ENCODE results near the gene GCNT1. TPM values are rescaled to one million over a fixed set of nuclear protein-coding genes. Genes with fewer than 3 reads are reported as not detected.

Gene GCNT1
- total RNA-seq, 1 experiment from 2014 or later: 15.3 TPM

- Histone ChIP-seq H3K4me1 (replicated peaks; ENCODE audit: insufficient read depth) (peaks cover 19% of the 10 kb centered on the region), H3K36me3 (ENCODE audit: low read depth) (no peaks in the 10 kb centered on the region), H3K79me2 (ENCODE audit: low read depth) (no peaks in the 10 kb centered on the region), H3K4me3 (no peak overlapping the region), H3K4me2 (no peak overlapping the region), H3K9me2 (ENCODE audit: insufficient read depth) (no peaks in the 10 kb centered on the region), H4K20me1 (ENCODE audit: insufficient read depth) (no peaks in the 10 kb centered on the region), H2AFZ (no peak overlapping the region), H3K9me3 (ENCODE audit: insufficient read depth, low read depth) (no peaks in the 10 kb centered on the region), H3F3A (ENCODE audit: insufficient read depth, low read depth) (no peaks in the 10 kb centered on the region), H3K27ac (no peak overlapping the region), H3K27me3 (ENCODE audit: insufficient read depth, low read depth) (no peaks in the 10 kb centered on the region)
- intact Hi-C loops (cut with micrococcal nuclease; ENCODE audit: unreplicated experiment): no loop called here
- TF ChIP-seq CTCF (conservative IDR thresholded peaks at IDR 0.05) (no peak), EZH2 (IDR thresholded peaks at IDR 0.05; ENCODE audit: low read depth) (no peak)
- ChIA-PET POLR2A (ENCODE audit: unreplicated experiment) (no interaction called here), CTCF (no interaction called here)
- no peak for DNase-seq
- no TSS peak for BruUV-seq (replicated peaks)
Measured at GRCh38 chr9:76534026-76534425, 75.0 kb downstream of the GCNT1 start.

- Histone ChIP-seq H4K20me1 (ENCODE audit: insufficient read depth) (no peaks in the 10 kb centered on the region), H2AFZ (no peak overlapping the region), H3K4me2 (no peak overlapping the region), H3F3A (ENCODE audit: insufficient read depth, low read depth) (no peaks in the 10 kb centered on the region), H3K9me2 (ENCODE audit: insufficient read depth) (no peaks in the 10 kb centered on the region), H3K4me3 (no peak overlapping the region), H3K79me2 (ENCODE audit: low read depth) (no peaks in the 10 kb centered on the region), H3K9me3 (ENCODE audit: insufficient read depth, low read depth) (no peaks in the 10 kb centered on the region), H3K36me3 (ENCODE audit: low read depth) (no peaks in the 10 kb centered on the region), H3K27ac (no peak overlapping the region), H3K27me3 (ENCODE audit: insufficient read depth, low read depth) (no peaks in the 10 kb centered on the region), H3K4me1 (replicated peaks; ENCODE audit: insufficient read depth) (peaks cover 9% of the 10 kb centered on the region)
- BruUV-seq (replicated peaks): no TSS peak
- POLR2A ChIA-PET (ENCODE audit: unreplicated experiment): no interaction called here
- TF ChIP-seq CTCF (conservative IDR thresholded peaks at IDR 0.05) (no peak), EZH2 (IDR thresholded peaks at IDR 0.05; ENCODE audit: low read depth) (no peak)
- intact Hi-C loops (cut with micrococcal nuclease; ENCODE audit: unreplicated experiment): no loop called here
- DNase-seq: no peak
- CTCF ChIA-PET: no interaction called here
Measured at GRCh38 chr9:76537150-76537646, 78.2 kb downstream of the GCNT1 start.

GRCh38 chr9:76539180-76539579 lies 80.2 kb downstream of the GCNT1 start:
- Histone ChIP-seq H3K4me3 (no peak overlapping the region), H2AFZ (no peak overlapping the region), H3K9me2 (ENCODE audit: insufficient read depth) (no peaks in the 10 kb centered on the region), H3K79me2 (ENCODE audit: low read depth) (no peaks in the 10 kb centered on the region), H4K20me1 (ENCODE audit: insufficient read depth) (no peaks in the 10 kb centered on the region), H3K27me3 (ENCODE audit: insufficient read depth, low read depth) (no peaks in the 10 kb centered on the region), H3K9me3 (ENCODE audit: insufficient read depth, low read depth) (no peaks in the 10 kb centered on the region), H3K4me1 (replicated peaks; ENCODE audit: insufficient read depth) (peaks cover 9% of the 10 kb centered on the region; the same call in 1 of the 2 replicates), H3K27ac (no peak overlapping the region), H3K36me3 (ENCODE audit: low read depth) (no peaks in the 10 kb centered on the region), H3F3A (ENCODE audit: insufficient read depth, low read depth) (no peaks in the 10 kb centered on the region), H3K4me2 (no peak overlapping the region)
- intact Hi-C loops (cut with micrococcal nuclease; ENCODE audit: unreplicated experiment): no loop called here
- DNase-seq: no peak
- no peak for TF ChIP-seq EZH2 (IDR thresholded peaks at IDR 0.05; ENCODE audit: low read depth)
- POLR2A ChIA-PET (ENCODE audit: unreplicated experiment): interaction anchor here (0.6 kb wide), 1 partner anchor 29 kb away, joined by 4 read pairs; no protein-coding TSS in a partner anchor
- BruUV-seq (replicated peaks): no TSS peak
- CTCF ChIA-PET: no interaction called here

GRCh38 chr9:76542360-76542759 lies 83.4 kb downstream of the GCNT1 start:
- no TSS peak for BruUV-seq (replicated peaks)
- CTCF ChIA-PET: interaction anchor here (0.6 kb wide), 1 partner anchor 417 kb away, joined by 4 read pairs; no protein-coding TSS in a partner anchor

More at GRCh38 chr9:76542360-76542759, 83.4 kb downstream of the GCNT1 start:
- H3K4me3 ChIP-seq: no peak overlapping the region
- POLR2A ChIA-PET (ENCODE audit: unreplicated experiment): no interaction called here
- H3K4me1 ChIP-seq (replicated peaks; ENCODE audit: insufficient read depth): peaks cover 14% of the 10 kb centered on the region; the same call in 1 of the 2 replicates
- no peaks in the 10 kb centered on the region for H3F3A ChIP-seq (ENCODE audit: insufficient read depth, low read depth)
- no peaks in the 10 kb centered on the region for H3K27me3 ChIP-seq (ENCODE audit: insufficient read depth, low read depth)
- no peak overlapping the region for H3K27ac ChIP-seq
- H2AFZ ChIP-seq: no peak overlapping the region
- no peaks in the 10 kb centered on the region for H3K79me2 ChIP-seq (ENCODE audit: low read depth)
- no peaks in the 10 kb centered on the region for H3K36me3 ChIP-seq (ENCODE audit: low read depth)
- DNase-seq: no peak
- intact Hi-C loops (cut with micrococcal nuclease; ENCODE audit: unreplicated experiment): no loop called here
- H3K9me2 ChIP-seq (ENCODE audit: insufficient read depth): no peaks in the 10 kb centered on the region
- TF ChIP-seq EZH2 (IDR thresholded peaks at IDR 0.05; ENCODE audit: low read depth): no peak
- no peak for TF ChIP-seq CTCF (conservative IDR thresholded peaks at IDR 0.05)
- no peak overlapping the region for H3K4me2 ChIP-seq
- H4K20me1 ChIP-seq (ENCODE audit: insufficient read depth): no peaks in the 10 kb centered on the region
- H3K9me3 ChIP-seq (ENCODE audit: insufficient read depth, low read depth): no peaks in the 10 kb centered on the region

All from PC-9 (cell line).